ENCODE measurements around the gene SGF29. TPM values are rescaled to one million over a fixed set of nuclear protein-coding genes. Genes with fewer than 3 reads are reported as not detected.
"Not testable (repeated sequence)": the region's sequence is repeated elsewhere in the genome, so short reads cannot be mapped to it uniquely, and the experiment has no call there.

SGF29 gene
- total and polyA plus RNA-seq, 3 experiments from 2014 or later: 37.9 to 56.9 (median 39.8) TPM

DNA sequence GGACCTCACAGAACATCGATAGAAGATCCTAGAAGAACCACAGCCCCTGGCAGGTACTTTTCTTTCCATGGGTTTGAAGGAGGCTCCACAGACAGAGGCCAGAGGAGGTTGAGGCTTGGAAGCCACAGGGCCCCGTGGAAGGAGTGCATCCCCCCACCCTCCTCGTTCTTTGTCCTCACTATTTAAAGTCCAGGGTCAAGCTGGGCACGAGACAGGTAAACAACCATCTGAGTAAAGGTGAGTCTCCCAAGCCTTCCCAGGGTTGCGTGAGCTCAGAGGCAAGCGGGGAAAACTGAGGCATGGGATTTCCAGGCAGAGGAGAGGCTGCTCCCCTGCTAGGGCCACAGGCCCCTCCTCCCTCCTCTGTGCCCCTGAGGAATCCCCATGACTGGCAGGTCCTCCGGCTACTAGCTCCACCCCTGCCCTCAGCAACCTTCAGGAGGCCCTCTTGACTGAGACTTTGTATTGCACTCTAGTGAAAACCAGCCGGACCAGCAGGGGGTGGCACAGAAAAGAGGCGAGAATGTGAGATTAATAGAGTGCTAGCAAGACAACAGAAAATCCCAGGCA lies 44.1 kb downstream of the SGF29 start:
- H3K27ac ChIP-seq (ENCODE audit: low read depth, low read length): peak overlapping the region; percentile 31
- ChIA-PET CTCF (interaction anchor here (1.2 kb wide), 1 partner anchor 18 kb away, joined by 3 read pairs; no protein-coding TSS in a partner anchor), POLR2A (no interaction called here)
- no peaks in the 10 kb centered on the region for H3K9me3 ChIP-seq (ENCODE audit: low read length)
- no peak for DNase-seq
- no peaks in the 10 kb centered on the region for H3K27me3 ChIP-seq (ENCODE audit: insufficient read depth, low read length, poor library complexity, severe bottlenecking)
- H3K9me3 Mint-ChIP-seq: no peaks in the 10 kb centered on the region
- H3K4me1 ChIP-seq (ENCODE audit: insufficient read depth, low read length): no peaks in the 10 kb centered on the region
- H3K4me3 Mint-ChIP-seq: no peak overlapping the region
- peaks cover 0 to 3% (median 2%) of the 10 kb centered on the region in 3 donors for H3K4me1 Mint-ChIP-seq
- H3K27me3 Mint-ChIP-seq: no peaks in the 10 kb centered on the region
- peaks cover 0 to under 1% (median 0%) of the 10 kb centered on the region in 3 donors for H3K36me3 Mint-ChIP-seq
- H3K4me3 ChIP-seq (ENCODE audit: low read length): no peak overlapping the region
- H3K27ac Mint-ChIP-seq: peak overlapping the region in 1 of 8 donors; percentile 48
- no peaks in the 10 kb centered on the region for H3K36me3 ChIP-seq (ENCODE audit: insufficient read depth, low read length)

DNA sequence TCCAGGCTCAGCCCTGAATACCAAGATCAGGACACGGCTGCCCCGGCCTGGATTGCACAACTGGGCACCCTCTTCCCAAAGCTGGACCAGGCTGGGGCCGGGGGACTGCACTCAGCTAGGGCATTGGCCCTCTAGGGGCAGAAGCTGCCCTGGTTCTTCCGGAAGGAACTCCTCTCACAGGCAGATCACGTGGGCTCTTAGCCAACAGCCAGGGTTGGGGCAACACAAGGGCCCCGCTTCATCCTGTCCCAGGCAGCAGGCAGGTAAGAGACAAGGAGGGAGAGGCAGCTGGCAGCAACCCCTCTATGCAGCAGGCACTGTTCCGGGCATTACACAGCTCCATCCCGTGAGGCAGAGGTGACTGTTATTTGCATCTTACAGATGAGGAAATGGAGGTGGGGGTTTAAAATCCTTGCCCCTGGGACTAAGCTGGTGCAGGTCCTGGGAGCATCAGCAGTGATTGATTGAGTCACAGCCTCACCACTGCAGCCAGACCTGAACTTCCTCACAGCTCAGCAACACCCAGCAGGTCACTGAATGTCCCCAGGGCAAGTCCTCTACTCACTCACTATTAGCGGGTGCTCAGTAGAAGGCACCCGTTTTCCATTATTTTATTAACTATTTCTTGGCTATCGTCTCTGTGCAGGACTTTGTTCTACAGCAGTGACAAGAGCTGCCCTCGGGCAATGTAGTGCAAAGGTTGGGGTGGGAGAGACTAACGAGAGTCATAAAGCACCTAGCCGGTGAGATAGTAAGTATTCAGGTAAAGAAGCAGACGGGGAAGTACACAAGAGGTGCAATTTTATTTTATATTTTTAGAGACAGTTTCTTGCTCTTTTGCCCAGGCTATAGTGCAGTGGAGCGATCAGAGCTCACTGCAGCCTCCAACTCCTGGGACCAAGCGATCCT lies 45.9 kb downstream of the SGF29 start:
- DNase-seq; H3K27ac Mint-ChIP-seq; H3K27me3 Mint-ChIP-seq; H3K27ac ChIP-seq (ENCODE audit: low read depth, low read length); H3K9me3 ChIP-seq (ENCODE audit: low read length); POLR2A ChIA-PET; H3K4me1 Mint-ChIP-seq; H3K4me3 ChIP-seq (ENCODE audit: low read length); H3K9me3 Mint-ChIP-seq; CTCF ChIA-PET; H3K4me1 ChIP-seq (ENCODE audit: insufficient read depth, low read length); H3K27me3 ChIP-seq (ENCODE audit: insufficient read depth, low read length, poor library complexity, severe bottlenecking); H3K4me3 Mint-ChIP-seq; H3K36me3 Mint-ChIP-seq; H3K36me3 ChIP-seq (ENCODE audit: insufficient read depth, low read length): not testable (repeated sequence)

DNA sequence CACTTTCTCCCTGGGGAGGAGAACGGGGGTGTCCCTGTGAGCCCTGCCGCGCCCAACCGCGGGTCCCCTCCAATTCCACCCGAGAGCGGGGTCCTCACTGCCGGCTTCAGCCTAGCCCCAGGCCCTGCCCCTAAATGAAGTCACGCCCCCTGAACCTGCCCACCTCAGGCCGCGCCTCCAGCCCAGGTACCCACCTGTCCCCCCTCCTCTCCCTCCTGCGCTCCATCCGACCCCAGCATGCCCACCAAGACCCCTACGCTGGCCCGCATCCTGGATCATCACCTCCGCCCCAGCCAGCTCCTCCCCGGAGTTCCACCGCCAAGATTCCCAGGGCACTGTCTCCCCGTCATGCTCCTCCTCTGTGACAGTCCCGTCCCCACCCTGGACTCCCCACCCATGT lies 47.2 kb downstream of the SGF29 start:
- H3K9me3 ChIP-seq (ENCODE audit: low read length); H3K4me1 ChIP-seq (ENCODE audit: insufficient read depth, low read length); H3K36me3 ChIP-seq (ENCODE audit: insufficient read depth, low read length); H3K27me3 Mint-ChIP-seq; H3K27ac Mint-ChIP-seq; H3K9me3 Mint-ChIP-seq; H3K4me3 ChIP-seq (ENCODE audit: low read length); H3K4me1 Mint-ChIP-seq; H3K27me3 ChIP-seq (ENCODE audit: insufficient read depth, low read length, poor library complexity, severe bottlenecking); H3K36me3 Mint-ChIP-seq; POLR2A ChIA-PET; DNase-seq; H3K27ac ChIP-seq (ENCODE audit: low read depth, low read length); H3K4me3 Mint-ChIP-seq; CTCF ChIA-PET: not testable (repeated sequence)

DNA sequence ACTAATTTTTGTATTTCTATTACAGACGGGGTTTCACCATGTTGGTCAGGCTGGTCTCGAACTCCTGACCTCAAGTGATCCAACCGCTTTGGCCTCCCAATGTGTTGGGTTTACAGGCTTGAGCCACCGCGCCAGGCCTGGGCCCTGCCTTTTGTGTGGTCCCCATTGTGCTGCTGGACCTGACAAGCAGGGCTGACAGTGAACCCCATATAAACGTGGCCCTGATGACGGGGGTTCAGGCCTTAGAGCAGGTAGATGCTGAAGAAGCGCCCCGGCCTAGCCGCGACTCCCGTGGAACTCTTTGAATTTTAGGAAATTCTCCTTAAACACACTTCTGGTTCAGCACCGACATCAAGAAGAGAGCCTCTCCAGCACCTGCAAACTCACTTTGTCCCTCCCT lies 47.9 kb downstream of the SGF29 start:
- H3K36me3 ChIP-seq (ENCODE audit: insufficient read depth, low read length); H3K27ac Mint-ChIP-seq; H3K4me3 Mint-ChIP-seq; H3K4me1 ChIP-seq (ENCODE audit: insufficient read depth, low read length); POLR2A ChIA-PET; H3K4me3 ChIP-seq (ENCODE audit: low read length); H3K27me3 Mint-ChIP-seq; H3K27ac ChIP-seq (ENCODE audit: low read depth, low read length); H3K27me3 ChIP-seq (ENCODE audit: insufficient read depth, low read length, poor library complexity, severe bottlenecking); CTCF ChIA-PET; H3K9me3 Mint-ChIP-seq; H3K4me1 Mint-ChIP-seq; H3K9me3 ChIP-seq (ENCODE audit: low read length); H3K36me3 Mint-ChIP-seq: not testable (repeated sequence)
- DNase-seq: peak in 1 of 5 donors; percentile 25

DNA sequence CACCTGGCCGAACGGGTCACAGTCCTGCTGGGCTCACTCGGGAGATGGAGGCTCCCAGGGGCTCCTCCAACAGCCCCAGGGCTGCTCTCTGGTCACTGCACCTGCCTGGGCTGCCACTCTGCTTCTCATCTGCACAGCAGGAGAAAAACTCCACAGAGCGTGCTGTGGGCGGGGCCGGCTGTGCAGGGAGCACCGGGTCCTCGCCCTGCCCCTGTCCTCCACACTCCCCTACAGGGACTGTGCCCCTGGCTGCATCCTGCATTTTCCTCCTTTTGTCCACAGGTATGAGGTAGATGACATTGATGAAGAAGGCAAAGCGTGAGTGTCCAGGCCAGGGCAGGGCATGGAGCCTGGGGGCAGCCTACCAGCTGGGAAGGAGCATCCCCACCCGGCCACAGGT lies 48.3 kb downstream of the SGF29 start:
- not testable (repeated sequence) for H3K27ac ChIP-seq (ENCODE audit: low read depth, low read length)

DNA sequence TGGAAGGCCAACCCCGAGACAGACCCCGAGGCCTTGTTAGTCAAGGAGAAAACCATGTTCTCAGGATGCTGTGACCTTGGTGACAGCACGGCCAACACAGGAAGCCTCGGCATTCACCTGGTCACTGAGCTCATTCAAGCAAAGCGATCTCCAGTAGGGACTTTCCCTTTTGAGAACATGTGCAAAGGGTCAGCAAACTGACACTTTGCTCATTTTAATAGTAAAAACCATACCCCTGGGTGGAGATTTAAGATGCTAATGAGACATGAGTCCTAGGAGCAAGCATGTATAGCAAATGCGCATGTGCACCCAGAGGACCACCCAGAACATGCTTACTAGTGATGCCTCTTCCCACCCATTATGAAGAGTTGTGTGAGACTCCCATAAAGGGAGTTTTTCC lies 48.8 kb downstream of the SGF29 start:
- DNase-seq: no peak
- ChIA-PET POLR2A (no interaction called here), CTCF (no interaction called here)
- no peaks in the 10 kb centered on the region for H3K4me1 ChIP-seq (ENCODE audit: insufficient read depth, low read length)
- Mint-ChIP-seq H3K36me3 (peaks cover 0 to 10% (median 0%) of the 10 kb centered on the region in 3 donors), H3K27ac (no peak overlapping the region), H3K9me3 (no peaks in the 10 kb centered on the region), H3K4me3 (no peak overlapping the region), H3K27me3 (no peaks in the 10 kb centered on the region), H3K4me1 (no peaks in the 10 kb centered on the region)
- H3K9me3 ChIP-seq (ENCODE audit: low read length): no peaks in the 10 kb centered on the region
- no peak overlapping the region for H3K27ac ChIP-seq (ENCODE audit: low read depth, low read length)
- no peak overlapping the region for H3K4me3 ChIP-seq (ENCODE audit: low read length)
- no peaks in the 10 kb centered on the region for H3K27me3 ChIP-seq (ENCODE audit: insufficient read depth, low read length, poor library complexity, severe bottlenecking)
- no peaks in the 10 kb centered on the region for H3K36me3 ChIP-seq (ENCODE audit: insufficient read depth, low read length)

More for the DNA sequence above, 48.3 kb downstream of the SGF29 start:
- H3K4me1 ChIP-seq (ENCODE audit: insufficient read depth, low read length); H3K27me3 ChIP-seq (ENCODE audit: insufficient read depth, low read length, poor library complexity, severe bottlenecking); DNase-seq; H3K36me3 ChIP-seq (ENCODE audit: insufficient read depth, low read length); H3K4me3 ChIP-seq (ENCODE audit: low read length); H3K27ac Mint-ChIP-seq; H3K4me1 Mint-ChIP-seq; H3K9me3 Mint-ChIP-seq; H3K4me3 Mint-ChIP-seq; POLR2A ChIA-PET; H3K9me3 ChIP-seq (ENCODE audit: low read length); H3K36me3 Mint-ChIP-seq; CTCF ChIA-PET; H3K27me3 Mint-ChIP-seq: not testable (repeated sequence)

DNA sequence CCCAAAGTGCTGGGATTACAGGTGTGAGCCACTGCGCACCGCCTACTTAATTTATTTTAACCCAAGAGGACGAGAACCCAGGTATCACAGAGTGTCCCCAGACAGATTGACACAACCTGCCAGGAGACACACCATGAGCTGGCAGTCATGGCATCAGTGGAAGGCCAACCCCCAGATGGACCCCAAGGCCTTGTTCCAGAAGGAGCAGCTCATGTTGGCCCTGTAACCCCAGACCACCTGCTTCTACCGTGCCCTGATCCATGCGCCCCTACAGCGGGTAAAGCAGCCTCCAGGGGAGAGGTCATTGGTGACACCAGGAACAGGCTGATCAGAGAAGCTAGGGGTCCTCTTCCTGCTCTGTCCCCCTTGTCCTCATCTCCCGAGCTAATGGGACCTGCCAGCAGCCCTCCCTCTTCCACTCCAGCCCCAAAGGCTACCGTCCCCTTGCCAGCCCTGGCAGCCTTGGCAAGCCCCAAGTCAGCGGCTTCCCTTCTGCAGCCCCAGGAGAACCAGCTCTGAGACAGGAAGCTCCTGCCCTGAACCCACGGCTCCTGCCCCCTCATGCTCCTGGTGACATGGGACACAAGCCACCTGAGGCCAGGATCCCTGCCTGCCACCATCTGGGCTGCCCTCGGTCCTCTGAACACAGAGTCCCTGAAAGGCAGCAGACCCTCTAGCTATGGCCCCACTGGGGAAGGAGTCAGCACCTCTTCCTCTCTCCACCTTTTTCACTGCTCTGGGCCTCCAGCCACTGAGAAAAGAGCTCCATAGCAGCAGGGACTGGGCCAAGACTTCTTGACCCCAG lies 49.9 kb downstream of the SGF29 start:
- Mint-ChIP-seq H3K4me1 (no peaks in the 10 kb centered on the region), H3K36me3 (peaks cover 0 to 13% (median 0%) of the 10 kb centered on the region in 3 donors), H3K9me3 (no peaks in the 10 kb centered on the region), H3K27ac (peak overlapping the region in 3 of 8 donors; percentile 24 to 61 (median 54)), H3K4me3 (no peak overlapping the region), H3K27me3 (no peaks in the 10 kb centered on the region)
- H3K27me3 ChIP-seq (ENCODE audit: insufficient read depth, low read length, poor library complexity, severe bottlenecking): no peaks in the 10 kb centered on the region
- no peak overlapping the region for H3K27ac ChIP-seq (ENCODE audit: low read depth, low read length)
- ChIA-PET CTCF (no interaction called here), POLR2A (no interaction called here)
- H3K4me1 ChIP-seq (ENCODE audit: insufficient read depth, low read length): no peaks in the 10 kb centered on the region
- H3K4me3 ChIP-seq (ENCODE audit: low read length): no peak overlapping the region
- no peaks in the 10 kb centered on the region for H3K9me3 ChIP-seq (ENCODE audit: low read length)
- peak in 1 of 5 donors; percentile 33 for DNase-seq
- H3K36me3 ChIP-seq (ENCODE audit: insufficient read depth, low read length): no peaks in the 10 kb centered on the region

DNA sequence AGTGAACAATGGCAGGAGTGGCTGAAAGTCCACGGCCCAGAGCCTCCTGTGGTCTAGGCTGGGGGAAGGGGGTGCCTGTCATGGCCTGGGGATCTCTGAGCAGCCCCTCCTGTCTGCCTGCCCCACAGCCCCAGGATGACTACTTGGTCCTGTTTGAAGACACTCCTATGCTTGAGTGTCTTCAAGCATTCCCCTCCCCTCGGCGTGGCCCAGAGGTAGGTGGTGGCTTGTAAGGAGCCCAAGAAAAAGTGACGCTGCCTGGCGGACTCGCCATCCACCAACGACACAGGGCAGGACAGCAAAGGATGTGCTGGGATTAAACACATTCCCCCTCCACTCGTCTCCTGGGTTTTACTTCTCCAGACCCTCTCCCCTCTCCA lies 50.5 kb downstream of the SGF29 start:
- POLR2A ChIA-PET: no interaction called here
- CTCF ChIA-PET: no interaction called here
- H3K36me3 Mint-ChIP-seq: peaks cover 0 to 14% (median 0%) of the 10 kb centered on the region in 3 donors

More for the DNA sequence above, 50.5 kb downstream of the SGF29 start:
- Histone ChIP-seq H3K27me3 (ENCODE audit: insufficient read depth, low read length, poor library complexity, severe bottlenecking) (no peaks in the 10 kb centered on the region), H3K27ac (ENCODE audit: low read depth, low read length) (no peak overlapping the region), H3K36me3 (ENCODE audit: insufficient read depth, low read length) (no peaks in the 10 kb centered on the region), H3K4me1 (ENCODE audit: insufficient read depth, low read length) (no peaks in the 10 kb centered on the region), H3K9me3 (ENCODE audit: low read length) (no peaks in the 10 kb centered on the region), H3K4me3 (ENCODE audit: low read length) (no peak overlapping the region)
- peak in 1 of 5 donors; percentile 44 for DNase-seq
- no peak overlapping the region for H3K4me3 Mint-ChIP-seq
- H3K27ac Mint-ChIP-seq: peak overlapping the region in 1 of 8 donors; percentile 61
- no peaks in the 10 kb centered on the region for H3K4me1 Mint-ChIP-seq
- H3K9me3 Mint-ChIP-seq: no peaks in the 10 kb centered on the region
- no peaks in the 10 kb centered on the region for H3K27me3 Mint-ChIP-seq

Data from CD8-positive, alpha-beta memory T cell (primary cell).